Osteocyte (in vitro differentiated cells): ENCODE measurements around the gene ARHGAP22. TPM values are rescaled to one million over a fixed set of nuclear protein-coding genes. Genes with fewer than 3 reads are reported as not detected.

Source experiments
- DNase-seq: peaks from one replicate; pipeline ENCODE4 v3.0.0; 2021; ENCODE audit warnings: mixed read lengths; ENCODE audit not compliant: unreplicated experiment; ENCODE audit errors: extremely low spot score
- H3K27ac Mint-ChIP-seq: one replicate; pipeline ENCODE4 v1.8.0; 2021; ENCODE audit warnings: mild to moderate bottlenecking, mixed read lengths; ENCODE audit not compliant: unreplicated experiment
- H3K27me3 Mint-ChIP-seq: one replicate; pipeline ENCODE4 v1.8.0; 2021; ENCODE audit warnings: mixed read lengths; ENCODE audit not compliant: unreplicated experiment
- H3K36me3 Mint-ChIP-seq: one replicate; pipeline ENCODE4 v1.8.0; 2021; ENCODE audit warnings: mixed read lengths; ENCODE audit not compliant: unreplicated experiment
- H3K4me1 Mint-ChIP-seq: one replicate; pipeline ENCODE4 v1.8.0; 2021; ENCODE audit warnings: mixed read lengths; ENCODE audit not compliant: unreplicated experiment
- H3K4me3 Mint-ChIP-seq: one replicate; pipeline ENCODE4 v1.8.0; 2021; ENCODE audit warnings: mild to moderate bottlenecking, moderate library complexity, mixed read lengths; ENCODE audit not compliant: unreplicated experiment
- H3K9me3 Mint-ChIP-seq: one replicate; pipeline ENCODE4 v1.8.0; 2021; ENCODE audit warnings: mixed read lengths; ENCODE audit not compliant: unreplicated experiment
- CTCF ChIP-seq: fragments of 200-600 bp; sonication (generic); IDR thresholded peaks from 2 replicates; pipeline ENCODE4 v1.5.0; 2021; ENCODE audit warnings: antibody characterized with exemption, mild to moderate bottlenecking, moderate library complexity
- total RNA-seq: library from RNA; stranded (reverse); gene quantifications from 2 replicates; pipeline ENCODE4 v1.2.1, GENCODE V29; 2021

ARHGAP22 gene
- total RNA-seq, 1 donor from 2014 or later = 0.64 TPM

GRCh38 chr10:48478980-48479811, 125.7 kb downstream of the ARHGAP22 start:
- Mint-ChIP-seq H3K4me3 (no peak overlapping the region), H3K27me3 (no peaks in the 10 kb centered on the region)
- no peak for TF ChIP-seq CTCF

DNA sequence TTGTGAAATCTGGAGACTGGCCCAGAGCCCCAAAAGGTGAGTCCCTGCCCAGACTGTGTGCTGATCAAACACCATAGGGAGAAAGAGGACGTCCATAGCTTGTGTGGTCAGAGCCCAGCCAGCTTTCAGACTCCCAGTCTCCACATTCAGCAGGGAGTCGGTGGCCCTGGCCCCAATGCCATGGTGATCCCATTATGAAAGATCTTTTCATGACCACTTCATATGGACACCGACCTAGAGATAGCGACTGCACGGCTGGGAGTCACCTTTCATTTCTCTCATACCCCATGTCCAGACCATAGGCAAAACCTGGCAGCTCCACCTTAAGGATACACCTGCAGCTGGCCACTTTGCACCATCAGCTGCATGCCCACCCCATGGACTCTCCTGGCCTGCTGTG, 126.4 kb downstream of the ARHGAP22 start:
- H3K27ac Mint-ChIP-seq = no peak overlapping the region
- H3K4me1 Mint-ChIP-seq = peaks cover 5% of the 10 kb centered on the region
- no peaks in the 10 kb centered on the region for H3K27me3 Mint-ChIP-seq
- H3K4me3 Mint-ChIP-seq = no peak overlapping the region
- no peak for DNase-seq
- TF ChIP-seq CTCF = no peak
- no peaks in the 10 kb centered on the region for H3K36me3 Mint-ChIP-seq
- H3K9me3 Mint-ChIP-seq = no peaks in the 10 kb centered on the region

More at GRCh38 chr10:48478980-48479811, 125.7 kb downstream of the ARHGAP22 start:
- Mint-ChIP-seq H3K27ac (no peak overlapping the region), H3K4me1 (peaks cover 12% of the 10 kb centered on the region), H3K9me3 (no peaks in the 10 kb centered on the region), H3K36me3 (no peaks in the 10 kb centered on the region)
- peak; percentile 82 for DNase-seq

GRCh38 chr10:48477616-48478015, 127.3 kb downstream of the ARHGAP22 start:
- TF ChIP-seq CTCF = no peak
- no peak overlapping the region for H3K4me3 Mint-ChIP-seq

DNA sequence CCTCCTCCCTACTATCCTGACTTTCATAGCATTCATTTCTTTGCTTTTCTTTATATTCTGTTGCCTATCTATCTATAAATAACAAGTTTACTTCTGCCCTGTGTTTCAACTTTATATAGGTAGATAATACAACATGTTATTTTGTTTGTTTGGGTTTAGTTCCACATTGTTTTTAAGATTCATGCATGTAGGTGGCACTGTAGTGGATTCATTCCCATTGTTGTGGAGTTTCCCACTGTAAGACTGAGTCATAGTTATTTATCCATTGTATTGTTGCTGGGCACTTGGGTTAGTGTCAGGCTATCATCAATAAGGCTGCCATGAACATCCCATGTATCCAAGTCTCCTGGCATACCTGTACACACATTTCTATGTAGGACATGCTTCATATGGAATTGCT, 127.7 kb downstream of the ARHGAP22 start:
- H3K27ac Mint-ChIP-seq = no peak overlapping the region
- DNase-seq = no peak
- H3K27me3 Mint-ChIP-seq = no peaks in the 10 kb centered on the region
- no peak overlapping the region for H3K4me3 Mint-ChIP-seq
- H3K9me3 Mint-ChIP-seq = peaks cover 4% of the 10 kb centered on the region
- no peak for TF ChIP-seq CTCF
- no peaks in the 10 kb centered on the region for H3K4me1 Mint-ChIP-seq
- no peaks in the 10 kb centered on the region for H3K36me3 Mint-ChIP-seq

More at GRCh38 chr10:48477616-48478015, 127.3 kb downstream of the ARHGAP22 start:
- DNase-seq = no peak
- Mint-ChIP-seq H3K27me3 (no peaks in the 10 kb centered on the region), H3K36me3 (no peaks in the 10 kb centered on the region), H3K27ac (no peak overlapping the region), H3K4me1 (no peaks in the 10 kb centered on the region), H3K9me3 (peaks cover 4% of the 10 kb centered on the region)

- peak; percentile 53 for DNase-seq
- no peak overlapping the region for H3K4me3 Mint-ChIP-seq
- TF ChIP-seq CTCF = no peak
- H3K4me1 Mint-ChIP-seq = no peaks in the 10 kb centered on the region
- H3K36me3 Mint-ChIP-seq = no peaks in the 10 kb centered on the region
- H3K9me3 Mint-ChIP-seq = peaks cover 4% of the 10 kb centered on the region
- no peaks in the 10 kb centered on the region for H3K27me3 Mint-ChIP-seq
- H3K27ac Mint-ChIP-seq = no peak overlapping the region
Observed at GRCh38 chr10:48476279-48476982, 128.4 kb downstream of the ARHGAP22 start.
